Caki2 (cell line): ENCODE data around the gene C5orf22. TPM values are rescaled to one million over a fixed set of nuclear protein-coding genes. Genes with fewer than 3 reads are reported as not detected.
"Not testable (repeated sequence)": the region's sequence is repeated elsewhere in the genome, so short reads cannot be mapped to it uniquely, and the experiment has no call there.

Experiments used
- DNase-seq: peaks from one replicate; pipeline ENCODE4 v3.0.0-alpha.2; 2015; ENCODE audit warnings: low read depth
- in situ Hi-C: cut with HindIII; loops from 2 replicates; pipeline ENCODE4 v1.10.0; 2016; ENCODE audit warnings: low sequenced_read_pairs, low pct_unique_long_range_greater_than_20kb, mixed read lengths
- total RNA-seq: library from RNA; depleted of rRNA; stranded (reverse); fragments of >200 nt; shearing (Covaris generic); gene quantifications from 2 replicates; pipeline ENCODE4 v1.2.3, GENCODE V29; 2014; ENCODE audit warnings: low replicate concordance; rRNA removed

Gene C5orf22
- total RNA-seq, 1 experiment from 2014 or later, result 2.2 TPM

GRCh38 chr5:31585895-31586270 lies 53.8 kb downstream of the C5orf22 start:
- in situ Hi-C loops, result no loop called here
- DNase-seq, result no peak

GRCh38 chr5:31587546-31587945 lies 55.4 kb downstream of the C5orf22 start:
- no peak for DNase-seq
- in situ Hi-C loops, result no loop called here

GRCh38 chr5:31593665-31594064 lies 61.6 kb downstream of the C5orf22 start:
- no peak for DNase-seq
- in situ Hi-C loops, result no loop called here

GRCh38 chr5:31596354-31596753 lies 64.3 kb downstream of the C5orf22 start:
- in situ Hi-C loops, result no loop called here
- DNase-seq, result no peak

GRCh38 chr5:31598640-31599611 lies 66.8 kb downstream of the C5orf22 start:
- in situ Hi-C loops, result no loop called here
- DNase-seq, result no peak

GRCh38 chr5:31602305-31602704 lies 70.2 kb downstream of the C5orf22 start:
- in situ Hi-C loops, DNase-seq: not testable (repeated sequence)

- DNase-seq, result no peak
- in situ Hi-C loops, result no loop called here
Measured at GRCh38 chr5:31604240-31604639, 72.1 kb downstream of the C5orf22 start.

- no peak for DNase-seq
Measured at GRCh38 chr5:31604644-31605043, 72.5 kb downstream of the C5orf22 start.

More at GRCh38 chr5:31604644-31605043, 72.5 kb downstream of the C5orf22 start:
- in situ Hi-C loops, result no loop called here

Other genes starting within 250 kb of the C5orf22 start
- gene DROSHA, start 208 bp upstream of the C5orf22 start, total RNA-seq, result 21.6 and 92.0 TPM in 2 replicates
- gene PDZD2, start 106.8 kb downstream of the C5orf22 start, total RNA-seq, result 0.17 TPM in 1 of 2 replicates, not detected in the other